Measurements from ENCODE around the gene PRSS56.

Gene PRSS56

GRCh38 chr2:232574674-232575403, 54.7 kb downstream of the PRSS56 start:
- no peak for DNase-seq

Data from effector CD4-positive, alpha-beta T cell (primary cell).